GM12801 (cell line): ENCODE data around the gene PRKAG1.

Experiments
- CTCF ChIP-seq: IDR thresholded peaks from one replicate; pipeline ENCODE4 v1.5.1; 2011; ENCODE audit warnings: control low read depth; ENCODE audit not compliant: insufficient read length; ENCODE audit errors: extremely low read depth

Gene PRKAG1

DNA sequence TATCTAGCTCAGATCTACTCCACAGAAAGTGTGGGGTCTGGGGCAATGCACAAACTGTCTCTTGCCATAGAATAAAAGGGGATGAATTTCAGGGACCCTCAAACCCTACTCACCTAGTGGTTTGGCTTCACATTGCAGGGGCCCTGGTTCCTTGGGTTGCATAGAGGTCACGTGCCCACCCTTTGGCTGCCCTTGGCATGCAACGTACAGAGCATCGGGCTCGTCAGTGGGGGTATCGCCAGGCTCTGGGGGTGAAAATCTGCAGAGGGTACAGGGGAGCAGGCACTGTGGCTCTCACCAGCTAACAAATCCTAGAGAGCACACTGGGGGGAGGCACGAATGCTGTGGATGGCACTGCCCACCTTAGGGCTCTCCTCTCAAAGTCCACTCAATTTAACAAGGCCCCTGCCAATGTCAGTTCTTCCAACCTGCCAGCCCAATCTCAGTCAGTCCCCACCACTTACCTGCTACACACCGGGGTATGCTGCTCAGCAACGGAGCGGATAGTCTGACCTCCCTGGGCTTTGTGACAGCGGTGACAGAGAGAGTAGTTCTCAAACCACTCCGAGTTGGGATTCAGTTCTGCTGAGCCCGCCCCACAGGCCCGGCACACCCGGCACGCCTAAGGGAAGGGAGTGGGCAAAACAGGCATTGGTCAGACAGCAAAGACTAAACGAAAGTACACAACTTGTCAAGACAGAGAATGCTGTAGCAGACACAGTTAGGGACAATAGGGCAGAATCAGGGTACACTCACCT, 34.1 kb upstream of the PRKAG1 start:
- no peak for TF ChIP-seq CTCF

DNA sequence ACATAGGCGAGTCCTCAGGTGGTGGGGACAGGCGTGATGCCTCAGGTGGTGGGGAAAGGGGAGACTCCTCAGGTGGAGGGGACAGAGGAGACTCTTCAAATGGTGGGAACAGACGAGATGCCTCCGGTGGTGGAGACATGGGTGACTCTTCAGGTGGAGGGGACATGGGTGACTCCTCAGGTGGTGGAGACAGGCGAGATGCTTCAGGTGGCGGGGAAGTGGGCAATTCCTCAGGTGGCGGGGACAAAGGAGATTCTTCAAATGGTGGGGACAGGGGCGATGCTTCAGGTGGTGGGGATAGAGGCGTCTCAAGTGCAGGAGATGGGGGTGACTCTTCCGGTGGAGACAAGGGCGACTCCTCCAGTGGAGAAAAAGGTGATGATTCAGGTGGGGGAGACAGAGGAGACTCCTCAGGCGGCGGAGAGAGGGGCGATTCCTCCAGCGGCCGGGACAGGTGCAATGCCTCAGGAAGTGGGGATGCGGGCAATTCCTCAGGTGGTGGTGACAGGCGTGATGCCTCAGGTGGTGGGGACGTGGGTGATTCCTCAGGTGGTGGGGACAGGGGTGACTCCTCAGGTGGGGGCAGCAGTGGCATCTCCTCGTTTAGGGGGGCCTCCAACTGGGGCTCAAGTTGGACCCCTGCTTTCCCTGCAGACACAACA, 33.3 kb upstream of the PRKAG1 start:
- no peak for TF ChIP-seq CTCF

- TF ChIP-seq CTCF = no peak
These were observed 32.8 kb upstream of the PRKAG1 start for GRCh38 chr12:49051373-49051764.

GRCh38 chr12:49050507-49051372, 32.2 kb upstream of the PRKAG1 start:
- TF ChIP-seq CTCF = no peak

DNA sequence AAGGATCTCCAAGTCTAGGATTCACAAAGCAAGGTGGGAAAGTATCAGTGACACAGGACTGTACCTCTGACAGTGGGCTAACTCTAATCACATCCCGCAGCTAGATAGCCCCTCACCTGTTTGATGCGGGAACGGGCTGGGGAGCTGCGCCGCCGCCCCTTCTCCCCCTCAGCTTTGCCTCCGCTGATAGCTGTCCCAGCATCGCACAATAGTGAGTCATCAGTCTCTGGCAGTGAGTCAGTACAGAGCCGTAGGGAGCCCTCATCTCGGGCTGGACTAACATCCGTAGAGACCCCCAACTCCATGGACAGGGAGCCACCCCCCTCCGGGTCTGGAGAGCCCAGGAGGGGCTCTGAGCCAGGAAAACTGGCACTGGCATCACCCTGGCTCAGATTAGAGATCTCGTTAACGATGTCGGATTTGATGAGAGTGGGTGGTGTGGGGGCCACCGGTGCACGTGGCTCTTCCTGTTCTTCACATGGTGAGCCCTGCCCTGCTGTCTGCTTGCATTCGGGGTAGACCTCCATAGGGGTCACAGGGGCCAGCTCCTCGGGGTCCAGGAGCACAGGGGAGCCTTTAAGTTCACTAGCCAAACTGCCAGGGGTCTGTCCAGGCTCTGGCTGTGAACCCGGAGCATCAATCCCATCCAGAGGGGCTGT, 31.1 kb upstream of the PRKAG1 start:
- TF ChIP-seq CTCF = no peak

GRCh38 chr12:49048953-49049352, 30.4 kb upstream of the PRKAG1 start:
- TF ChIP-seq CTCF = no peak
